Suppressor macrophage (primary cell): Measurements from ENCODE around the gene CTAGE9.
"Not testable (repeated sequence)": the region's sequence is repeated elsewhere in the genome, so short reads cannot be mapped to it uniquely, and the experiment has no call there.

ENCODE experiments used
- DNase-seq, 4 experiments: peaks; one replicate each; pipeline ENCODE4 v3.0.0-alpha.2; 2020 to 2022

CTAGE9 gene

DNA sequence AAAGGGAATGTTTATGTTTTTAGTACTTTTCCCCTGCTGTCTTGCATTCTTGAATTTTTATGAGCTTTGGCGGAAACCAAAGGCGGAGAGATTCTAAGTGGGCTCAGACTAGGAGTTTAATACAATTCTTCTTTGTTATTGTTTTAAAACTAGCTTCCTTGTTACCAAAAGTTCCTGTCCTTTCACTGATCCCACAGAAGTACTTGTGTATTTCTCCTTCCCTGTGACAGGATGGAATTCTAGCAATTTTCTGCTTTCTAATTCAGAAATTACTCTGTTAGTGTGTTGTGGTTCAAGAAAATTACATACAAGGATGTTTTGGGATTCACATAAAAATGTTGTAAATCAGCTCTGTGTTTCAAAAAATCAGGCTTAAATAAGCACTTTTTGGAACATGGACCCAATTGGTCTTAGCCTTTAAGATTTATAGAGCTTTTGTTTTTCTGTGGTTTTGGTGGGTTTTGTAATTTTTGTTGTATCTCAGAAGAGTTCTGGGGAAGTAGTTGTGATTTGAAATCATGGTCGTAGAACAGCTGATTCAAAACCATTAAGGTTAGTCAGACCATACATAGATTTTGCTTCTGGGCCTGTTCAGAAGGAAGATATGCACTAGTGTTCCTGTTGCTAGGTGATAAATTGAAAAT lies 17.6 kb upstream of the CTAGE9 start:
- DNase-seq, result no peak

DNA sequence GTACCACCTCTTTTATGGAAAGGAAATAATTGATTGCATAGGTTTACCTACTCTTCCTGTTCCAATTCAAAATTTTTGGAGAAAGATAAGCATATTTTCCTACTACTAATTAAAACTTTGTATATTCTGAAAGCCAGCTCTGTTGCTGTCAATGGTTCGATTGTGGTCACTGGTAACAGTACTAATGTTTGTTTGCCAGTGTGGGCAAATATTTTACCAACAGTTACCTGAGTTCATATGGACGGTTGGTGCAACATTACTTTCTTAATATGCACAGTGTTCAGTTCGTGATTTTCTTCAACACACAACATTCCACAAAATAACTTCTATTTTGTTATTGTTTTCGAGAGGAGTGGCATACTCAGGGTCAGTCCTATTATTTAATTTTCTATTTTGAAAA lies 17.1 kb upstream of the CTAGE9 start:
- DNase-seq, result no peak

- DNase-seq, result no peak
Observed at GRCh38 chr6:131727467-131727866, 16.6 kb upstream of the CTAGE9 start.

GRCh38 chr6:131724114-131724513 lies 13.3 kb upstream of the CTAGE9 start:
- no peak for DNase-seq

DNA sequence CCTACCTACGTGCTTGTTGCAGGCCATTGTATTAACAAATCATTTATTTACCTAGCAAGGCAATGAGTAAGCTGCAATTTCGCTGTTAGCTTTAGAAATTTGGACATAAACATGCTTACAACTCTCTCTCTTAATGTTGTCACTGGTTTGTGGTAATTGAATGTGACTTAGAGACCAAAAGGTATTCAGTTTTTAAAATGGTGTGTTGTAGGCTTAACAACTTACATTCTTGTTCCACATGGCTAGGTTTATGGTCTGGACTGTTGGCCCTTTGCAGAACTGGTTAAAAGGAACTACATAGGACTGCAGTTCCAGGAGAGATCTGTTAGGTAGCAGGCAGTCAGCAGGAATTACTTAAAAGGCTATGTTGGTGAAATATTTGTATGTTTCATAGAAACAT lies 10.3 kb upstream of the CTAGE9 start:
- peak in 1 of 4 experiments; percentile 10 for DNase-seq

DNA sequence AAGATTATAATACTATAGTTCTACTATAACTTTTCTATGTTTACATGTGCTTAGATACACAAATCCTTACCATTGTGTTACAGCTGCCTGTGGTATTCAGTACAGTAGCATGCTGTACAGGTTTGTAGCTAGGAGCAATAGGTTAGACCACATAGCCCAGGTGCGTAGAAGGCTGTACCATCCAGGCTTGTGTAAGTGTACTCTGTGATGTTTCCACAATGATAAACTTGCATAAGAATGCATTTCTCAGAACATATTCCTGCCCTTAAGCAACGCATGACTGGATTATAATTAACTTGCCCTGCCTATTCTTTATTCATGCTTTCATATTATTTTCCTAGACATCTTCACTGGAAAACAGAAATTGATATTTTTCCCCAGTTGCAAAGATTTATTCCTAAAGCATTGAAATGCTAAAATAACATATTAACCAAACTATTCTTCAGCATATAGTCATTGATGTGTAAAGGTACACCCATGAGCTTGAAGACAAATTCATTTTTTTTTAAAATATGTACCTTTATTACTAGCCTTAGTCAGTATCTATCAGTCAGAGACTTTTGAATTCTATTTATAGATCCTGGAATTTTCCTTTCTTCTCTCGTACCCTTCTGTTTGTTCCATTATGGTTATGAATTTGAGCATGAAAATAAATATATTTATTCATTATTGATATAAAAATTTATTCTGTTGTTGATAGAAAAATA lies 7.2 kb upstream of the CTAGE9 start:
- no peak for DNase-seq

DNA sequence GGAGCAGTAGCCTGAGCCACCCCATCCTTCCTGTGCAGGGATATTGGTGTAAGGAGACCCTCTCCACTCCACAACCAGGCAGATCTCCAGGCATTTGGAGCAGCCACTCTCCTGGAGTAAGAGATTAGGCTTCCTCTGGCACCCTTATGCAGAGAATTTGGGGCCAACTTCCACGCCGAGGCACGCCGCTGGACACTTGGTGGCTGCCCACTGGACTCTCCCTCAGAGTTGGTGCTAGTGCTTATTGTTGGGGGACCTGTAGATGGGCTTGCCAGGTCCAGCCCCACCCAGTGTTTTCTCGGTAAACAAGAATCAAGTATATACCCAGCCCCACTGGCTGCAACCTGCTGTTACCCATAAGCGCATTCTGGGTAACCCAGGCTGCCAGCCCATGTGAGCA lies 4.8 kb upstream of the CTAGE9 start:
- DNase-seq, result not testable (repeated sequence)

DNA sequence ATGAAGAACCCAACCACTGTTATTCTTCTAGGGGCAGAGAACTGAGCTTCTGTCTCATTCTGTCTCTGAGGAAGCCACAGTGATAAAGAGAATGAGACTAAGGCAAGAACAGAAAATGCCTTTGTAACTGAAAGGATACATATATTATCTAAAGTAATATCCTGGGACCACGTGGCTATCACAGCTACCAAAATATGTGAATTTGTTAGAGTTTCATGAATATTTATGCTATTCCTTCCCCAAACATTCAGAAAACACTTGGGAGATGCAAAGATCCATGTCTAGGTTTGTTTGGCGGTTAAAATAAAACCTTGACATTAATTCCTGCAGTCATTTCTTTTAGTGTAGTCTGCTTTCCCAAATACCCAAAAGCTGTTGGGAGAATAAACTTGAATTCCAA lies 6.9 kb downstream of the CTAGE9 start:
- DNase-seq, result not testable (repeated sequence)

- DNase-seq, result not testable (repeated sequence)
Observed at GRCh38 chr6:131700851-131701250, 10.0 kb downstream of the CTAGE9 start.

DNA sequence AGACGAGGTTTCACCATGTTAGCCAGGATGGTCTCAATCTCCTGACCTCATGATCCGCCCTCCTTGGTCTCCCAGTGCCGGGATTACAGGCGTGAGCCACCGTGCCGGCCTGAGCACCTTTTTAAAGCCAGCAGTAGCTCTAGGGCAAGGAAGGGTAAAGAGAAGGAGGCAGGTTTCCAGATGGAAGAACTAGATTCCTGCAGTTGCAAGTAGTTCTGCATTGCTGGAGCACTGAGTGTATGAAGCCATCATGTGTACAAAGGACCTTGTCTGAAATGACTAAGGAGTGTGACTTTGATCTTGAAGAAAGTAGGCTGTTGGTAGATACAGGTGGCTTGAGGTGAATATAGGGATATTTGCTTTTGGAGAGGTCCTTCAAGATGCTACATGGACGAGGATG lies 13.9 kb downstream of the CTAGE9 start:
- no peak for DNase-seq

- DNase-seq, result peak; percentile 52 to 67 (median 58)
Observed at GRCh38 chr6:131694832-131695426, 15.9 kb downstream of the CTAGE9 start.

DNA sequence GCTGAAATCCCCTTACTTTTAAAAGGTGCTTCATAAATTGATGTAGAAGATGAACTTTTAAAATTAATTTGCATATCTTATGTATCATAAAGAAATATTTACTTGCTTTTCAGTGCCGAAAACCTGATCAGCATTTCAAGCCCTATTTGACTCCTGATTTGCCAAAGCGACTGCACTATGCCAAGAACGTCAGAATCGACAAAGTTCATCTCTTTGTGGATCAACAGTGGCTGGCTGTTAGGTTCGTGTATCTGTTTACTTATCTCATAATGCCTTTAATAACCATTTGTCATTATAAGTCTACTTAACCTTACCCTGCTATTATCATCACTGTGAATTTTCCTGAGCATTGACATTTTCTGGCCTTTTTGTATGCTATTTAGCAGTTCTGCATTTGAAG lies 17.4 kb downstream of the CTAGE9 start:
- no peak for DNase-seq

GRCh38 chr6:131692589-131692988 lies 18.2 kb downstream of the CTAGE9 start:
- no peak for DNase-seq

- peak in 2 of 4 experiments; percentile 24 to 40 for DNase-seq
Observed at GRCh38 chr6:131692031-131692430, 18.8 kb downstream of the CTAGE9 start.

DNA sequence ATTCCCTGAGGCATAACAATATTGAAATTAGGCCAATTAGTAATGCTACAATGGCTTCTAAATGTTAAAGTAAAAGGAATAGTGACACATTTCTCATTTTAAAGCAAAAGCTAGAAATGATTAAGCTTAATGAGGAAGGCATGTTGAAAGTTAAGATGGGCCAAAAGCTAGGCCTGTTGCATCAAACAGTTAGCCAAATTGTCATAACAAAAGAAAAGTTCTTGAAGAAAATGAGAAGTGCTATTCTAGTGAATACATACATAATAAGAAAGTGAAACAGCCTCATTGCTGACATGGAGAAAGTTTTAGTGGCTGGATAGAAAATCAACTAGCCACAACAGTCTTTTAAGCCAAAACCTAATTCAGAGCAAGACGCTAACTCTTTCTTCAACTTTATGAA lies 22.5 kb downstream of the CTAGE9 start:
- DNase-seq, result peak in 1 of 4 experiments; percentile 18

GRCh38 chr6:131687022-131687421 lies 23.8 kb downstream of the CTAGE9 start:
- no peak for DNase-seq

- DNase-seq, result no peak
Observed at GRCh38 chr6:131685266-131685780, 25.5 kb downstream of the CTAGE9 start.

- no peak for DNase-seq
Observed at GRCh38 chr6:131683479-131683878, 27.3 kb downstream of the CTAGE9 start.

GRCh38 chr6:131682442-131682841 lies 28.4 kb downstream of the CTAGE9 start:
- no peak for DNase-seq

GRCh38 chr6:131681585-131681984 lies 29.2 kb downstream of the CTAGE9 start:
- no peak for DNase-seq

DNA sequence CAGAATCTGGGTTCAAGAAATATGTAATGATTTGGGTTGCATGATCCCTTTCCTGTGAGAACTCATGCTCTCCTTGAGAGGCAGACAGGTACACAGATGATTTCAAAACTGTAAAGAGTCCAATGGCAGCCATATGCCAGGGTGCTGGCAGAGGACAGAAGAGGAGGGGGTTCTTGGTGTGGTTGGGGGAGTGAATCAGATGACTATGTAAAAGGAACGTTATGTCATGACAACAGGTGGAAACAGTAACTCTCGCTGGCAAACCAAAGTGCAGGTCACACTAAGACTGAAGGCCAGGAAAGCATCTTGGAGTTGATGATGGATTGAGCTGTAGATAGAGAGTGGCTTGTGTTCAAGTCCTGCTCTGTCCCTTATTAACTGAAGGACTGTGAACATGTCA lies 29.9 kb downstream of the CTAGE9 start:
- no peak for DNase-seq

DNA sequence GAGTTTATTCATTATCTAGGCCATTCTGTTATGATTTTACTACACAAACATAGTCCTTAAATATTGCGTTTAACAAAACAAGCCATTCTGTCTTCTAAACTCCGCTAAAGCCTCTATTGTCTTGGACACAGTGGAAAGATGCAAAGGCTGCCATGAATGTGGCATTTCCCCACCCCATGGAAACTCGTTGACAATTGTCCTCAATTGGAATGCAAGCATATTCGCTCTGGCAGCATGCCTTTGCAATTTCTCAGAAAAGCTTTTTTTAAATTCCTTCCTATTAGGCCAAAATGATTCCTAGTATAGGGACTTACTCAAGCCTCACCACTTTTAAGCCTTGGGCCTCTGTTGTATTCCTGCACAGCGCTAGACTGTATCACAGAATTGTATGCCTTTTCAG lies 32.4 kb downstream of the CTAGE9 start:
- DNase-seq, result no peak

GRCh38 chr6:131673184-131673583 lies 37.6 kb downstream of the CTAGE9 start:
- no peak for DNase-seq

GRCh38 chr6:131669891-131670290 lies 40.9 kb downstream of the CTAGE9 start:
- no peak for DNase-seq
